ENCODE results near the gene ENO2. TPM values are rescaled to one million over a fixed set of nuclear protein-coding genes. Genes with fewer than 3 reads are reported as not detected.

The ENO2 gene
- total RNA-seq, 1 donor from 2014 or later, result 2.9 TPM

DNA sequence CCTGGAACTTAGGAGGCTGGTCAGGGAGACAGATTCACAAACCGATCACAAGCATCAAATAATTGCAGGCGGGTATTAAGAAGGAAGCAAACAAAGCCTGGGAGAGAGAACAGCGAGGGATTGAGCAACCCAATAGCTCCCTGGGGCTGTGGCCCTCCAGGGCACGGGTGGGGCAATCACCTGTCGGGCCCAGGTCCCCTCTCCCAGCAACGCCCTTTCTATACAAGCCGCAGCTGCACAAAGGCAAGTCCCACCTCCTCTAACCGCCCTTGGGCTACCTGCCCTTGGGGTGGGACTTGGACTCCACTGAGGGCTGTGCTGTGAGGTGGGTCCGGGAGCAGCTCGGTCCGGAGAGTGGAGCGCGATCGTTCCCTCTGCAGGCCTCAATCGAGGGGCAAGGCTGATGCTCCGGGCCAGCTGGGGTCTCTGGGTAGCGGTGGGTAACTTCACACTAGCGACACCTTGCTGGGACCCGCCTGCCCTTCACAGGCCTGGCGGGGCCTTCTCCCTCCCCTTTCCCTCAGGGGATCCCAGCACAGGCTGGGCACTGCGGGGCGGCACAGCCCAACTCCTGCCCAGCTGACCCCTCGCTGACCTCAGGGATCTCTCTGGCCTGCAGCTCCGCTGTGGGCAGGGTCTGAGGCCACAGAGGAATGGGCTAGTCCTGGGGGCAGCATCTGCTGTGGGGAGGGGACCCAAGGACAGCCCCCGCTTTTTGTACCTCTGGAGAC, 48.1 kb downstream of the ENO2 start:
- DNase-seq, result no peak

- no peak for DNase-seq
Measured at GRCh38 chr12:6963016-6963731, 48.8 kb downstream of the ENO2 start.

GRCh38 chr12:6963791-6964413, 49.5 kb downstream of the ENO2 start:
- DNase-seq, result no peak

DNA sequence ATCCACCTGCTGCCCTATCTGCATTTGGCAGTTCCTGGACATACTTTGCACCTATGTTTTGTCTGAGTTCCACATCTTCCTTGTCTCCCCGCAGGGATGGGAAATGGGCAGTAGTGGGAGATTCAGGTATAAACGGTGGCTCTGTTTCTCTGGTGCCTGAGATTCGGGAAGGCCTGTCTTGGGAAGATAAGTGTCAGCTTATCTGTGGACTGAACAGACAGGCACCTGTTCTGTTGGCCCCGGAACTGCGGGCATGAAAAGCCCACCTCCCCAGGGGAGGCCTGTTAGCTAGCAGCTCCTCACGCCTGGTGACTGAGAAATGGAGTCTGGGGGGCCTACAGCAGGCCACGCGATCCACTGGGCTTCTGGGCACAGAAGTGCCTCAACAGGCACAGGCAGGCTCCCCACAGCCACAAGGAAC, 50.2 kb downstream of the ENO2 start:
- no peak for DNase-seq

GRCh38 chr12:6965026-6965661, 50.8 kb downstream of the ENO2 start:
- peak; percentile 94 for DNase-seq

GRCh38 chr12:6965714-6966113, 51.3 kb downstream of the ENO2 start:
- no peak for DNase-seq

DNA sequence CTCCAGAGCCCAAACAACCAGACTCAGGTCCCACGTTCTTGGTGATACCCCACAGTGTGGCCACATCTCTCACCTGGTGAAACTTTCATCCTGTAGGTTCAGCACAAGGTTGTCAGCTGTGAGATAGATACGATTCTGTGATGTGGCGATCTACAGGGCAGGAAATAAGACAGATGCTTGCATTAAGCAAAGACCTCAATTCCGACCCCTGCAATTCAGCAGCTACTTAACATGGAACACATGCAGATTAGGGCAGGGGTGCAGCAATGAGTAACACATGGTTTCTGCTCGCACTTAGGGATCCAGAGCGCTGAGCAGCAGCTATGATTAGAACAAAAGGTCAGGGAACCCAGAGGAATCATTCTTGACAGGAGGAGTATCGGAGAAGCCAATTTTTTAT, 52.0 kb downstream of the ENO2 start:
- DNase-seq, result no peak

DNA sequence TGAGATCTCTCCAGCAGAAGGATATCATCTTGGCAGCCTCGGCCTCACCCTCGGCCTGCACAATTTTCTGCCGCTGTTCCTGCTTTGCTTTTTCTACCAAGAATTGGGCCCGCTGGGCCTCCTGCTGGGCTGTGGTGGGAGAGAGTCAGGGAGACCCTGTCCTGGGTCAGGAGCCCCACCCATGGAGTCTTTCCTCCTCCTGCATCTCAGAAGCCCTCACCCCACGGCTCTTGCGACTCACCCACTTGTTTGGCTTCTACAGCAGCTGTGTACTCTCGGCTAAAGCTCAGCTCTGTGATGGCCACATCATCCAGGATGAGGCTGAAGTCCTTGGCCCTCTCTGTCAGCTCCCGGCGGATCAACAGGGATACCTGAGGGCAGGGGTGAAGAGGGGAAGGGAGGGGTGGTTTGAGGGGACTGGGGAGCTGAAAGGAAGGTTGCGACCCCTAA, 53.3 kb downstream of the ENO2 start:
- DNase-seq, result no peak

DNA sequence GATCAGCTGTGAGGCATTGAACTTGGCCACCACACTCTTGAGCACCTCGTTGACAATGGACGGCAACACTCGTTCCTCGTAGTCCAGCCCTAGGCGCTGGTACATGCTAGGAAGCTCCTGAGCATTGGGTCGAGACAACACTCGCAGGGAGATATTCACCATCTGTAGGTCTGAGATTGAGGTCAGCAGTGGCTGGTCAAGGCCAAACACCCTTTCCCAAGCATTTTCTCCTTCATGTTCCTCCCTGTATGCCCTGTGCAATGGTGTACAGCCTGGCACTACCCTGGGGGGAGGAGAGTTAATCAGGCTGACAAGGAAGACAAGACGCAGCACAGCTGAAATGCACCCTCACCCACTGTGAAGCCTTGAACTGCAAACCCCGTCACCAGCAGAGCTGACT, 54.0 kb downstream of the ENO2 start:
- no peak for DNase-seq

GRCh38 chr12:6970096-6970527, 55.7 kb downstream of the ENO2 start:
- peak; percentile 17 for DNase-seq

Other genes with a start within 250 kb of the ENO2 start
- gene ZNF384, start 225.2 kb upstream of the ENO2 start, total RNA-seq, result 12.1 and 15.9 TPM in 2 replicates
- not detected in 2 replicates for gene PIANP, start 213.8 kb upstream of the ENO2 start, total RNA-seq
- gene COPS7A, start 190.5 kb upstream of the ENO2 start, total RNA-seq, result 31.7 and 41.4 TPM in 2 replicates
- gene MLF2, start 161.4 kb upstream of the ENO2 start, total RNA-seq, result 107 and 161 TPM in 2 replicates
- gene PTMS, start 148.2 kb upstream of the ENO2 start, total RNA-seq, result 65.5 and 130 TPM in 2 replicates
- gene LAG3, start 142.1 kb upstream of the ENO2 start, total RNA-seq, result under 0.01 and 0.05 TPM in 2 replicates
- not detected in 2 replicates for gene CD4, start 125.1 kb upstream of the ENO2 start, total RNA-seq
- gene GPR162, start 92.8 kb upstream of the ENO2 start, total RNA-seq, result 0.93 and 1.9 TPM in 2 replicates
- 18.8 and 22.1 TPM in 2 replicates for gene P3H3, start 86.2 kb upstream of the ENO2 start, total RNA-seq
- gene GNB3, start 73.7 kb upstream of the ENO2 start, total RNA-seq, result 0.28 and 1.0 TPM in 2 replicates
- 5.6 and 24.0 TPM in 2 replicates for gene CDCA3, start 63.3 kb upstream of the ENO2 start, total RNA-seq
- gene USP5, start 62.4 kb upstream of the ENO2 start, total RNA-seq, result 85.3 and 128 TPM in 2 replicates
- 625 and 743 TPM in 2 replicates for gene TPI1, start 47.0 kb upstream of the ENO2 start, total RNA-seq
- gene SPSB2, start 41.3 kb upstream of the ENO2 start, total RNA-seq, result 3.5 and 6.0 TPM in 2 replicates
- gene LRRC23, start 9.8 kb upstream of the ENO2 start, total RNA-seq, result 2.2 and 5.8 TPM in 2 replicates
- gene ATN1, start 13.4 kb downstream of the ENO2 start, total RNA-seq, result 12.1 and 18.7 TPM in 2 replicates
- not detected in 2 replicates for gene RNU7-1, start 29.2 kb downstream of the ENO2 start, total RNA-seq
- 73.7 and 177 TPM in 2 replicates for gene C12orf57, start 29.4 kb downstream of the ENO2 start, total RNA-seq
- 2.4 and 3.4 TPM in 2 replicates for gene PTPN6, start 36.8 kb downstream of the ENO2 start, total RNA-seq
- gene PHB2, start 56.1 kb downstream of the ENO2 start, total RNA-seq, result 191 and 205 TPM in 2 replicates
- 35.6 and 39.3 TPM in 2 replicates for gene EMG1, start 56.3 kb downstream of the ENO2 start, total RNA-seq
- 8.0 and 15.3 TPM in 2 replicates for gene LPCAT3, start 103.9 kb downstream of the ENO2 start, total RNA-seq
- gene C1S, start 146.1 kb downstream of the ENO2 start, total RNA-seq, result 0.19 and 1.4 TPM in 2 replicates
- gene C1R, start 177.9 kb downstream of the ENO2 start, total RNA-seq, result 2.0 TPM in 2 replicates
- gene C1RL, start 194.6 kb downstream of the ENO2 start, total RNA-seq, result 26.7 and 28.8 TPM in 2 replicates
- gene RBP5, start 214.3 kb downstream of the ENO2 start, total RNA-seq, result 0.19 TPM in 1 of 2 replicates, not detected in the other
- gene CLSTN3, start 215.8 kb downstream of the ENO2 start, total RNA-seq, result 35.2 and 42.0 TPM in 2 replicates